A549 (cell line): Measurements from ENCODE around the gene ATP1A3. TPM values are rescaled to one million over a fixed set of nuclear protein-coding genes. Genes with fewer than 3 reads are reported as not detected.
A peak's percentile ranks its signal among the peaks of the same experiment; 100 is the strongest.

Experiments
- ATAC-seq, 2 experiments: fragments of 200-7000 bp in 1 of 2; fragments of >200 bp in 1 of 2; cut with Nextera tagmentation in 1 of 2; cut with Tn5 transposase in 1 of 2; 3 replicates each; pipeline versions ENCODE4 v1.8.0 to v1.9.1; 2018 to 2020; ENCODE audit warnings: mild to moderate bottlenecking in 1 of 2, moderate library complexity in 1 of 2
- CTCF ChIA-PET: fragments of 300-600 bp; sonication (Branson Sonifier 250); formaldehyde crosslinking; extraction: SDS; loops from one replicate; lab custom pipeline; 2021; ENCODE audit warnings: antibody characterized with exemption, inconsistent platforms; lab: Yijun Ruan, JAX
- POLR2A ChIA-PET: fragments of 350-600 bp; formaldehyde crosslinking; extraction: SDS; loops from one replicate; lab custom pipeline; 2021; ENCODE audit warnings: antibody characterized with exemption, inconsistent platforms; lab: Yijun Ruan, JAX
- DNase-seq, 2 experiments: peaks; one replicate each; pipeline versions ENCODE4 v3.0.0 to v3.0.0-alpha.2; 2011 to 2016; ENCODE audit warnings: low read depth in 1 of 2, low spot score in 1 of 2
- FAIRE-seq: peaks from 2 replicates; lab custom pipeline; 2011; peaks lifted over from hg19 to GRCh38; lab: Jason Lieb, UNC
- H3K27ac ChIP-seq, 2 experiments: fragments of >200 bp; sonication (Bioruptor Twin); formaldehyde crosslinking; 3 replicates each; pipeline ENCODE4 v1.5.1; 2016 to 2017
- H3K4me1 ChIP-seq: fragments of >200 bp; sonication (Bioruptor Twin); formaldehyde crosslinking; 3 replicates; pipeline ENCODE4 v1.6.1; 2016
- H3K4me2 ChIP-seq: fragments of >200 bp; sonication (Bioruptor Twin); formaldehyde crosslinking; 3 replicates; pipeline ENCODE4 v1.6.1; 2016
- H3K4me3 ChIP-seq: fragments of >200 bp; sonication (Bioruptor Twin); formaldehyde crosslinking; 3 replicates; pipeline ENCODE4 v1.5.1; 2016
- H3K9me3 ChIP-seq: fragments of >200 bp; sonication (Bioruptor Twin); formaldehyde crosslinking; 3 replicates; pipeline ENCODE4 v1.6.1; 2016
- EP300 ChIP-seq, 2 experiments: fragments of >200 bp; sonication (Bioruptor Twin); formaldehyde crosslinking; IDR thresholded peaks; 2 replicates in 1 of 2; 3 replicates in 1 of 2; pipeline ENCODE4 v1.6.1; 2016 to 2017
- HOXA7 ChIP-seq: fragments of 250-450 bp; sonication (Bioruptor Pico); IDR thresholded peaks from 2 replicates; pipeline ENCODE4 v1.5.0; 2020; ENCODE audit warnings: mild to moderate bottlenecking, moderate library complexity
- HOXB13 ChIP-seq: fragments of 250-450 bp; sonication (Bioruptor Pico); IDR thresholded peaks from 2 replicates; pipeline ENCODE4 v1.5.0; 2020; ENCODE audit warnings: low read depth, mild to moderate bottlenecking, moderate library complexity
- JUN ChIP-seq, 2 experiments: fragments of >200 bp; sonication (Bioruptor Twin); formaldehyde crosslinking; IDR thresholded peaks; 2 replicates in 1 of 2; 3 replicates in 1 of 2; pipeline ENCODE4 v1.6.1; 2016 to 2017
- KDM5A ChIP-seq: fragments of 200-600 bp; sonication (generic); IDR thresholded peaks from 2 replicates; pipeline ENCODE4 v1.6.1; 2016; ENCODE audit warnings: antibody characterized with exemption, mild to moderate bottlenecking
- MYC ChIP-seq: IDR thresholded peaks from 2 replicates; pipeline ENCODE4 v1.6.1; 2012; ENCODE audit warnings: mild to moderate bottlenecking, inconsistent platforms, low read length, improper control_type of control experiment, borderline replicate concordance
- NPAS2 ChIP-seq: fragments of 250-450 bp; sonication (Bioruptor Pico); IDR thresholded peaks from 2 replicates; pipeline ENCODE4 v1.8.0; 2022; ENCODE audit warnings: mild to moderate bottlenecking, moderate library complexity, borderline replicate concordance
- RFX5 ChIP-seq: fragments of 450-650 bp; IDR thresholded peaks from 2 replicates; pipeline ENCODE4 v1.7.1; 2014; ENCODE audit warnings: antibody characterized with exemption, mild to moderate bottlenecking, moderate library complexity
- SMC3 ChIP-seq: fragments of >200 bp; sonication (Bioruptor Twin); formaldehyde crosslinking; IDR thresholded peaks from 3 replicates; pipeline ENCODE4 v1.6.1; 2018; ENCODE audit warnings: inconsistent platforms
- SREBF2 ChIP-seq: fragments of 450-650 bp; IDR thresholded peaks from 2 replicates; pipeline ENCODE4 v1.6.1; 2014; ENCODE audit warnings: mild to moderate bottlenecking, moderate library complexity
- TP53 ChIP-seq: fragments of 250-450 bp; sonication (Bioruptor Pico); IDR thresholded peaks from 2 replicates; pipeline ENCODE4 v1.5.0; 2021; ENCODE audit warnings: mild to moderate bottlenecking, moderate library complexity
- ZFP36 ChIP-seq: fragments of 450-650 bp; IDR thresholded peaks from 2 replicates; pipeline ENCODE4 v1.6.1; 2014; ENCODE audit warnings: borderline replicate concordance; ENCODE audit not compliant: partially characterized antibody
- WGBS: methylation state at CpG from one replicate; pipeline ENCODE4 v1.1.6; 2017; ENCODE audit errors: missing lambda C conversion rate; 5-methylcytosine and 5-hydroxymethylcytosine counted together
- polyA plus RNA-seq, 4 experiments: library from polyadenylated mRNA; depleted of rRNA in 3 of 4; stranded (reverse); fragments of >200 nt; fragmentation: RNase III in 1 of 4; extraction: RNeasy Plus Mini Kit Qiagen cat#74134 plus additional on column Dnase treatment in 1 of 4; gene quantifications; 2 replicates in 3 of 4; 3 replicates in 1 of 4; pipeline ENCODE4 v1.2.3, GENCODE V29; 2011 to 2017
- TF ChIP-seq, protein P1 (sequence below): IDR thresholded peaks from 2 replicates; pipeline ENCODE4 v1.6.1; 2012
- TF ChIP-seq, protein P2 (sequence below): IDR thresholded peaks from 2 replicates; pipeline ENCODE4 v1.6.1; 2012
- TF ChIP-seq, protein P3 (sequence below): fragments of >200 bp; sonication (Bioruptor Twin); formaldehyde crosslinking; IDR thresholded peaks from 3 replicates; pipeline ENCODE4 v1.5.1; 2016
- TF ChIP-seq, protein P4 (sequence below): fragments of >200 bp; sonication (Bioruptor Twin); formaldehyde crosslinking; IDR thresholded peaks from 3 replicates; pipeline ENCODE4 v1.6.1; 2016

The ATP1A3 gene
- polyA plus RNA-seq, 2 of the 4 experiments (the other 2 are of a cell fraction): 0.67 to 3.7 TPM

DNA sequence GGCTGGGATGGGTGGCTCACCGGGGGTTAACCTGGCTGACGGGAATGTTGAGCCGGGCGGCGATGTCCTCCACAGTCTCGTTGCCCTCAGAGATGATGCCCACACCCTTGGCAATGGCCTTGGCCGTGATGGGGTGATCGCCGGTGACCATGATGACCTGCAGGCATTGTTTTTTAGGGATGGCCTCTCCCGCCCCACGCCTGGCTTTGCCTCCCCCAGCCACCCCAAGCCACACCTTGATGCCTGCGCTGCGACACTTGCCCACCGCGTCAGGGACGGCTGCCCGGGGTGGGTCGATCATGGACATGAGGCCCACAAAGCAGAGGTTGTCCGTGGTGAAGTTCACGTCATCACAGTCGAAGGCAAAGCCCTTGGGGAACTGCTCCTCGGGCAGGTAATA is 16.1 kb downstream of the ATP1A3 start:
- DNase-seq: no peak
- CTCF ChIA-PET: interaction anchor here (1.1 to 2.3 kb wide), 3 partner anchors 21 to 46 kb away, joined by 4 to 12 read pairs (median 7); no protein-coding TSS in a partner anchor
- WGBS: 73% methylated on average over 22 of the region's 22 CpGs
- no peak for TF ChIP-seq KDM5A
- no peak for ATAC-seq
- FAIRE-seq: no peak
- Histone ChIP-seq H3K4me3 (no peak overlapping the region), H3K4me1 (no peaks in the 10 kb centered on the region), H3K9me3 (no peaks in the 10 kb centered on the region), H3K27ac (no peak overlapping the region), H3K4me2 (no peak overlapping the region)
- POLR2A ChIA-PET: no interaction called here

DNA sequence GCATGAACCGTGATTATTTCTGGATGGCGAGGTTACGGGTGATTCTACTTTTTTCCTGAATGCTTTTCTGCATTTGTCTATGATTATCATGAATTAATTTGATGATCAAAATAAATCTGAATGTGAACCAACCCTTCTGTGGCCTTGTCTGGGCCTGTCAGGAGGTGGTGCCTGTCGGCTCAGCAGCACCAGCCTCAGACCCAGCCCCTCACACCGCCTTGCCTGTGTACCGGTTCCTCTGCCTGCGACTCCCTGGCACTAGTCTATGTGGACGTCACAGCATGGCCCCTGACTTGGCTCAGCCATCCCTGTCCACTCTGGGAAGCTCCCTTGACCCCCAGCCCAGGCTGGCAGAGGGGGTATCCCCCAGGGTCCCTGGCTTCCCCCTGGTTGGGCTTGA is 19.4 kb downstream of the ATP1A3 start:
- no peaks in the 10 kb centered on the region for H3K4me1 ChIP-seq
- ATAC-seq (peak in 1 of 2 experiments; percentile 9; a peak in 1 of 6 replicates), FAIRE-seq (no peak), DNase-seq (no peak)
- no peak overlapping the region for H3K27ac ChIP-seq
- no peak overlapping the region for H3K4me3 ChIP-seq
- ChIA-PET CTCF (interaction anchor here (1.2 to 1.6 kb wide), 2 partner anchors 9 to 55 kb away, joined by 4 to 5 read pairs; no protein-coding TSS in a partner anchor), POLR2A (no interaction called here)
- no peaks in the 10 kb centered on the region for H3K9me3 ChIP-seq
- TF ChIP-seq NPAS2 (CRISPR knock-in tag) (no peak), ZFP36 (no peak), MYC (no peak), HOXB13 (no peak), TP53 (CRISPR knock-in tag) (no peak), SMC3 (no peak), SREBF2 (no peak), RFX5 (no peak)
- no peak overlapping the region for H3K4me2 ChIP-seq
- 78% methylated on average over 8 of the region's 8 CpGs for WGBS

DNA sequence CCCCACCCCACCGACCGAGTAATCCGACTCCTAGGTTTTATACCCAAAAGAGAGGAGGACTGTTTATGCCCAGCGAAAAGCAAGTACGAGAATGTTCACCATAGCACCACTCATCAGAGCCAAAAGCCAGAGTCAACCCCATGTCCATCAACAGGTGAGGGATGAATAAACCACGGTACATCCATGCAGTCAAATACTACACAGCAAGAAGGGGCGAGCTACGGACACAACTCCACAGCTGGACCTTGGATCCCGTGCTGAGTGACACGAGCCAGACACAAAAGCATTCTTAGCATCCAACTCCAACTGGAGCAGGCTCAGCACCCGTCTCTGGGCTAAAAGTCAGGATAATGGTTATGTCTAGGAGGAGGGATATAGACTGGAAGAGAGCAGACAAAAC is 22.7 kb downstream of the ATP1A3 start:
- TF ChIP-seq, protein P1, sequence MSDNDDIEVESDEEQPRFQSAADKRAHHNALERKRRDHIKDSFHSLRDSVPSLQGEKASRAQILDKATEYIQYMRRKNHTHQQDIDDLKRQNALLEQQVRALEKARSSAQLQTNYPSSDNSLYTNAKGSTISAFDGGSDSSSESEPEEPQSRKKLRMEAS: no peak
- TF ChIP-seq, protein P2, sequence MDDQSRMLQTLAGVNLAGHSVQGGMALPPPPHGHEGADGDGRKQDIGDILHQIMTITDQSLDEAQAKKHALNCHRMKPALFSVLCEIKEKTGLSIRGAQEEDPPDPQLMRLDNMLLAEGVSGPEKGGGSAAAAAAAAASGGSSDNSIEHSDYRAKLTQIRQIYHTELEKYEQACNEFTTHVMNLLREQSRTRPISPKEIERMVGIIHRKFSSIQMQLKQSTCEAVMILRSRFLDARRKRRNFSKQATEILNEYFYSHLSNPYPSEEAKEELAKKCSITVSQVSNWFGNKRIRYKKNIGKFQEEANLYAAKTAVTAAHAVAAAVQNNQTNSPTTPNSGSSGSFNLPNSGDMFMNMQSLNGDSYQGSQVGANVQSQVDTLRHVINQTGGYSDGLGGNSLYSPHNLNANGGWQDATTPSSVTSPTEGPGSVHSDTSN: no peak
- TF ChIP-seq, protein P3, sequence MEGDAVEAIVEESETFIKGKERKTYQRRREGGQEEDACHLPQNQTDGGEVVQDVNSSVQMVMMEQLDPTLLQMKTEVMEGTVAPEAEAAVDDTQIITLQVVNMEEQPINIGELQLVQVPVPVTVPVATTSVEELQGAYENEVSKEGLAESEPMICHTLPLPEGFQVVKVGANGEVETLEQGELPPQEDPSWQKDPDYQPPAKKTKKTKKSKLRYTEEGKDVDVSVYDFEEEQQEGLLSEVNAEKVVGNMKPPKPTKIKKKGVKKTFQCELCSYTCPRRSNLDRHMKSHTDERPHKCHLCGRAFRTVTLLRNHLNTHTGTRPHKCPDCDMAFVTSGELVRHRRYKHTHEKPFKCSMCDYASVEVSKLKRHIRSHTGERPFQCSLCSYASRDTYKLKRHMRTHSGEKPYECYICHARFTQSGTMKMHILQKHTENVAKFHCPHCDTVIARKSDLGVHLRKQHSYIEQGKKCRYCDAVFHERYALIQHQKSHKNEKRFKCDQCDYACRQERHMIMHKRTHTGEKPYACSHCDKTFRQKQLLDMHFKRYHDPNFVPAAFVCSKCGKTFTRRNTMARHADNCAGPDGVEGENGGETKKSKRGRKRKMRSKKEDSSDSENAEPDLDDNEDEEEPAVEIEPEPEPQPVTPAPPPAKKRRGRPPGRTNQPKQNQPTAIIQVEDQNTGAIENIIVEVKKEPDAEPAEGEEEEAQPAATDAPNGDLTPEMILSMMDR: no peak
- no peak overlapping the region for H3K4me2 ChIP-seq
- WGBS: 46% methylated on average over 11 of the region's 11 CpGs
- POLR2A ChIA-PET: no interaction called here
- DNase-seq: no peak
- peak; percentile 81 for FAIRE-seq
- no peak for ATAC-seq
- no peaks in the 10 kb centered on the region for H3K4me1 ChIP-seq
- H3K27ac ChIP-seq: no peak overlapping the region
- H3K4me3 ChIP-seq: no peak overlapping the region
- CTCF ChIA-PET: interaction anchor here (0.6 to 1.5 kb wide), 3 partner anchors 8 to 112 kb away, joined by 3 read pairs; partner anchors contain the start of gene RPS19
- H3K9me3 ChIP-seq: no peaks in the 10 kb centered on the region

DNA sequence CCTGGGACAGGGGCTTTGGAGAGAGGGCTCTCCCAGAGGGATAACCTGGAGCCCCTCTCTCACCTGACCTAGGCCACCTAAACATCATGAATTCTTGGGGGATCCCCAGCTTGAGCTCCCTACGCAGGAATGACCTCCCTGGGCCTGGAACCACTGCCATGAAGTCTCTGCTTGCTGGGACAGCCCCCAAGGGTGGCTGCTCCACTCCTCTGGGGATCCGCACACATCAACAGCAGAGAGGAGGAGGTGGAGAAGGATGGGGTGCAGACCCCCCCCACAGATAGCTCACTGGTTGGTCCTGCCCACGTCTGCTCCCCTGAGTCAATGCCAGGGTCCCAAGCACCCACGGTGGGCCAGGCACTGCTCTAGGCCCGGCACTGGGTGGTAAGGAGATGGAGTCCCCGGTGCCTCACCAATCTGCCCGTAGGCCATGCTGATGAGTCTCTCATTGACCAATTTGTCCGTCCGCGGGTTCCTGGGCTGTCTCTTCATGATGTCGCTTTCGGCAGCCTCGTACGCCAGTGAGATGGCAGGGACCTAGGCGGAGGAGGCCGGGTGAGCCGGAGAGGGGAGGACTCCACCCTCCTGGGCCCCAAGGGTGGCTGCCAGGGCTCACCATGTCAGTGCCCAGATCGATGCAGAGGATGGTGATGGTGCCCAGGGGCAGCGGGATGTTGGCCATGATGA is 24.1 kb downstream of the ATP1A3 start:
- FAIRE-seq (no peak), DNase-seq (no peak), ATAC-seq (no peak)
- WGBS: 81% methylated on average over 19 of the region's 19 CpGs
- H3K9me3 ChIP-seq: no peaks in the 10 kb centered on the region
- CTCF ChIA-PET: interaction anchor here (0.9 to 1.4 kb wide), 4 partner anchors 10 to 65 kb away, joined by 3 to 4 read pairs (median 4); partner anchors contain the start of gene RABAC1
- H3K4me2 ChIP-seq: no peak overlapping the region
- no peak for TF ChIP-seq HOXB13
- TF ChIP-seq HOXA7 (CRISPR knock-in tag): no peak
- TF ChIP-seq, protein P4, sequence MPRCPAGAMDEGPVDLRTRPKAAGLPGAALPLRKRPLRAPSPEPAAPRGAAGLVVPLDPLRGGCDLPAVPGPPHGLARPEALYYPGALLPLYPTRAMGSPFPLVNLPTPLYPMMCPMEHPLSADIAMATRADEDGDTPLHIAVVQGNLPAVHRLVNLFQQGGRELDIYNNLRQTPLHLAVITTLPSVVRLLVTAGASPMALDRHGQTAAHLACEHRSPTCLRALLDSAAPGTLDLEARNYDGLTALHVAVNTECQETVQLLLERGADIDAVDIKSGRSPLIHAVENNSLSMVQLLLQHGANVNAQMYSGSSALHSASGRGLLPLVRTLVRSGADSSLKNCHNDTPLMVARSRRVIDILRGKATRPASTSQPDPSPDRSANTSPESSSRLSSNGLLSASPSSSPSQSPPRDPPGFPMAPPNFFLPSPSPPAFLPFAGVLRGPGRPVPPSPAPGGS: no peak
- no peak for TF ChIP-seq EP300 (IDR thresholded peaks at IDR 0.05)
- no peak for TF ChIP-seq JUN (IDR thresholded peaks at IDR 0.05)
- POLR2A ChIA-PET: no interaction called here
- H3K27ac ChIP-seq: no peak overlapping the region
- no peaks in the 10 kb centered on the region for H3K4me1 ChIP-seq
- no peak overlapping the region for H3K4me3 ChIP-seq
